ENCODE measurements around the gene ACSL5. TPM values are rescaled to one million over a fixed set of nuclear protein-coding genes. Genes with fewer than 3 reads are reported as not detected.

Gene ACSL5
- total RNA-seq, 1 donor from 2014 or later = 64.2 TPM

GRCh38 chr10:112466802-112467201 is 92.9 kb downstream of the ACSL5 start:
- no peak for DNase-seq

GRCh38 chr10:112467541-112468075 is 93.7 kb downstream of the ACSL5 start:
- DNase-seq = no peak

GRCh38 chr10:112471878-112472487 is 98.1 kb downstream of the ACSL5 start:
- DNase-seq = peak; percentile 72

- DNase-seq = peak; percentile 41
These were observed 101.8 kb downstream of the ACSL5 start for GRCh38 chr10:112475575-112476218.

Other genes starting within 250 kb of the ACSL5 start
- gene GPAM, start 190.4 kb upstream of the ACSL5 start, total RNA-seq = 9.9 and 10.3 TPM in 2 replicates
- not detected in 2 replicates for gene TECTB, start 90.7 kb upstream of the ACSL5 start, total RNA-seq
- 28.4 and 36.6 TPM in 2 replicates for gene ZDHHC6, start 72.8 kb downstream of the ACSL5 start, total RNA-seq
- 28.0 and 41.9 TPM in 2 replicates for gene VTI1A, start 73.1 kb downstream of the ACSL5 start, total RNA-seq

Measured in dermis blood vessel endothelial cell (primary cell).